HepG2 (cell line): ENCODE measurements around the gene CYP11A1. TPM values are rescaled to one million over a fixed set of nuclear protein-coding genes. Genes with fewer than 3 reads are reported as not detected.
A peak's percentile ranks its signal among the peaks of the same experiment; 100 is the strongest.

Source experiments
- ELF1 ChIP-seq: sonication (generic); formaldehyde crosslinking; IDR thresholded peaks from 2 replicates; pipeline ENCODE4 v1.4.0; 2020; ENCODE audit warnings: missing genetic modification reagents
- PBX3 ChIP-seq: sonication (generic); formaldehyde crosslinking; IDR thresholded peaks from 2 replicates; pipeline ENCODE4 v1.8.1; 2023; ENCODE audit warnings: missing genetic modification reagents, inconsistent platforms, borderline replicate concordance
- POLR2G ChIP-seq: fragments of 200-400 bp; formaldehyde crosslinking; IDR thresholded peaks from 2 replicates; pipeline ENCODE4 v1.6.1; 2018; ENCODE audit warnings: mild to moderate bottlenecking, low read depth, low read length, moderate library complexity
- RFX3 ChIP-seq: IDR thresholded peaks from 2 replicates; pipeline ENCODE4 v1.6.1; 2016; ENCODE audit warnings: missing biosample characterization, missing genetic modification reagents
- SALL2 ChIP-seq: sonication (generic); formaldehyde crosslinking; IDR thresholded peaks from 2 replicates; pipeline ENCODE4 v1.8.1; 2023; ENCODE audit warnings: mild to moderate bottlenecking, missing genetic modification reagents, inconsistent platforms
- SIX4 ChIP-seq: sonication (generic); formaldehyde crosslinking; IDR thresholded peaks from 2 replicates; pipeline ENCODE4 v1.4.0; 2020; ENCODE audit warnings: missing genetic modification reagents
- ZBTB44 ChIP-seq: sonication (generic); formaldehyde crosslinking; IDR thresholded peaks from 2 replicates; pipeline ENCODE4 v1.4.0; 2020; ENCODE audit warnings: missing genetic modification reagents
- ZFP37 ChIP-seq: sonication (generic); formaldehyde crosslinking; IDR thresholded peaks from 2 replicates; pipeline ENCODE4 v1.4.0; 2020; ENCODE audit warnings: missing genetic modification reagents, borderline replicate concordance
- ZNF124 ChIP-seq: sonication (generic); formaldehyde crosslinking; IDR thresholded peaks from 2 replicates; pipeline ENCODE4 v1.4.0; 2020; ENCODE audit warnings: missing genetic modification reagents
- ZNF292 ChIP-seq: sonication (generic); formaldehyde crosslinking; IDR thresholded peaks from 2 replicates; pipeline ENCODE4 v1.8.1; 2022; ENCODE audit warnings: mild to moderate bottlenecking, low read depth, missing genetic modification reagents, borderline replicate concordance
- ZNF30 ChIP-seq: sonication (generic); formaldehyde crosslinking; IDR thresholded peaks from 2 replicates; pipeline ENCODE4 v1.5.0; 2020; ENCODE audit warnings: mild to moderate bottlenecking, missing genetic modification reagents
- ZNF776 ChIP-seq: sonication (generic); formaldehyde crosslinking; IDR thresholded peaks from 2 replicates; pipeline ENCODE4 v1.4.0; 2020; ENCODE audit warnings: mild to moderate bottlenecking, missing genetic modification reagents
- ZSCAN20 ChIP-seq: sonication (generic); formaldehyde crosslinking; IDR thresholded peaks from 2 replicates; pipeline ENCODE4 v1.4.0; 2020; ENCODE audit warnings: missing genetic modification reagents, mild to moderate bottlenecking, borderline replicate concordance
- polyA plus RNA-seq, 8 experiments: library from polyadenylated mRNA; depleted of rRNA in 3 of 8; stranded (reverse) in 7 of 8; unstranded in 1 of 8; fragments of >200 nt; fragmentation: Illumina TruSeq in 4 of 8; extraction: Trizol in 4 of 8; gene quantifications; 2 replicates each; pipeline versions ENCODE4 v1.2.1 to v1.2.3, GENCODE V29; 2011 to 2016; ENCODE audit warnings: low read depth in 4 of 8, missing spikeins in 1 of 8, mixed read lengths in 1 of 8; ENCODE audit not compliant: insufficient read depth in 1 of 8
- total RNA-seq, 5 experiments: library from RNA; depleted of rRNA; stranded (reverse); fragments of >200 nt; fragmentation: Illumina TruSeq; extraction: Trizol; gene quantifications; 2 replicates each; pipeline ENCODE4 v1.2.3, GENCODE V29; 2016; ENCODE audit warnings: low read depth in 1 of 5
- TF ChIP-seq, protein P1 (sequence below): sonication (generic); formaldehyde crosslinking; IDR thresholded peaks from 2 replicates; pipeline ENCODE4 v1.5.1; 2020; ENCODE audit warnings: mild to moderate bottlenecking, missing genetic modification reagents, moderate library complexity
- TF ChIP-seq, protein P2 (sequence below): sonication (generic); formaldehyde crosslinking; IDR thresholded peaks from 2 replicates; pipeline ENCODE4 v1.4.0; 2020; ENCODE audit warnings: mild to moderate bottlenecking, missing genetic modification reagents, borderline replicate concordance
- TF ChIP-seq, protein P3 (sequence below): sonication (generic); IDR thresholded peaks from 2 replicates; pipeline ENCODE4 v1.6.1; 2016; ENCODE audit warnings: low read depth, borderline replicate concordance

Gene CYP11A1
- total and polyA plus RNA-seq, 2 of the 13 experiments (the other 11 are each of a cell fraction or from before 2014, with no cell fraction given): 0.66 to 0.92 TPM

GRCh38 chr15:74382004-74382816, 14.8 kb upstream of the CYP11A1 start (continued):
- TF ChIP-seq, protein P1, sequence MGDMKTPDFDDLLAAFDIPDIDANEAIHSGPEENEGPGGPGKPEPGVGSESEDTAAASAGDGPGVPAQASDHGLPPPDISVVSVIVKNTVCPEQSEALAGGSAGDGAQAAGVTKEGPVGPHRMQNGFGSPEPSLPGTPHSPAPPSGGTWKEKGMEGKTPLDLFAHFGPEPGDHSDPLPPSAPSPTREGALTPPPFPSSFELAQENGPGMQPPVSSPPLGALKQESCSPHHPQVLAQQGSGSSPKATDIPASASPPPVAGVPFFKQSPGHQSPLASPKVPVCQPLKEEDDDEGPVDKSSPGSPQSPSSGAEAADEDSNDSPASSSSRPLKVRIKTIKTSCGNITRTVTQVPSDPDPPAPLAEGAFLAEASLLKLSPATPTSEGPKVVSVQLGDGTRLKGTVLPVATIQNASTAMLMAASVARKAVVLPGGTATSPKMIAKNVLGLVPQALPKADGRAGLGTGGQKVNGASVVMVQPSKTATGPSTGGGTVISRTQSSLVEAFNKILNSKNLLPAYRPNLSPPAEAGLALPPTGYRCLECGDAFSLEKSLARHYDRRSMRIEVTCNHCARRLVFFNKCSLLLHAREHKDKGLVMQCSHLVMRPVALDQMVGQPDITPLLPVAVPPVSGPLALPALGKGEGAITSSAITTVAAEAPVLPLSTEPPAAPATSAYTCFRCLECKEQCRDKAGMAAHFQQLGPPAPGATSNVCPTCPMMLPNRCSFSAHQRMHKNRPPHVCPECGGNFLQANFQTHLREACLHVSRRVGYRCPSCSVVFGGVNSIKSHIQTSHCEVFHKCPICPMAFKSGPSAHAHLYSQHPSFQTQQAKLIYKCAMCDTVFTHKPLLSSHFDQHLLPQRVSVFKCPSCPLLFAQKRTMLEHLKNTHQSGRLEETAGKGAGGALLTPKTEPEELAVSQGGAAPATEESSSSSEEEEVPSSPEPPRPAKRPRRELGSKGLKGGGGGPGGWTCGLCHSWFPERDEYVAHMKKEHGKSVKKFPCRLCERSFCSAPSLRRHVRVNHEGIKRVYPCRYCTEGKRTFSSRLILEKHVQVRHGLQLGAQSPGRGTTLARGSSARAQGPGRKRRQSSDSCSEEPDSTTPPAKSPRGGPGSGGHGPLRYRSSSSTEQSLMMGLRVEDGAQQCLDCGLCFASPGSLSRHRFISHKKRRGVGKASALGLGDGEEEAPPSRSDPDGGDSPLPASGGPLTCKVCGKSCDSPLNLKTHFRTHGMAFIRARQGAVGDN (CRISPR knock-in tag): peak; percentile 76
- TF ChIP-seq ZNF292 (CRISPR knock-in tag) (no peak), ZFP37 (CRISPR knock-in tag) (no peak), ZBTB44 (CRISPR knock-in tag) (no peak), POLR2G (no peak), ZNF776 (CRISPR knock-in tag) (no peak), ELF1 (CRISPR knock-in tag) (no peak; the same call in 1 of the 2 replicates), ZNF124 (CRISPR knock-in tag) (0 out of 2 replicates have a peak, but pooled peaks have one; percentile 65), PBX3 (CRISPR knock-in tag) (no peak), SALL2 (no peak), RFX3 (CRISPR knock-in tag) (no peak), ZNF30 (CRISPR knock-in tag) (no peak), ZSCAN20 (CRISPR knock-in tag) (no peak), SIX4 (CRISPR knock-in tag) (no peak)
- TF ChIP-seq, protein P2, sequence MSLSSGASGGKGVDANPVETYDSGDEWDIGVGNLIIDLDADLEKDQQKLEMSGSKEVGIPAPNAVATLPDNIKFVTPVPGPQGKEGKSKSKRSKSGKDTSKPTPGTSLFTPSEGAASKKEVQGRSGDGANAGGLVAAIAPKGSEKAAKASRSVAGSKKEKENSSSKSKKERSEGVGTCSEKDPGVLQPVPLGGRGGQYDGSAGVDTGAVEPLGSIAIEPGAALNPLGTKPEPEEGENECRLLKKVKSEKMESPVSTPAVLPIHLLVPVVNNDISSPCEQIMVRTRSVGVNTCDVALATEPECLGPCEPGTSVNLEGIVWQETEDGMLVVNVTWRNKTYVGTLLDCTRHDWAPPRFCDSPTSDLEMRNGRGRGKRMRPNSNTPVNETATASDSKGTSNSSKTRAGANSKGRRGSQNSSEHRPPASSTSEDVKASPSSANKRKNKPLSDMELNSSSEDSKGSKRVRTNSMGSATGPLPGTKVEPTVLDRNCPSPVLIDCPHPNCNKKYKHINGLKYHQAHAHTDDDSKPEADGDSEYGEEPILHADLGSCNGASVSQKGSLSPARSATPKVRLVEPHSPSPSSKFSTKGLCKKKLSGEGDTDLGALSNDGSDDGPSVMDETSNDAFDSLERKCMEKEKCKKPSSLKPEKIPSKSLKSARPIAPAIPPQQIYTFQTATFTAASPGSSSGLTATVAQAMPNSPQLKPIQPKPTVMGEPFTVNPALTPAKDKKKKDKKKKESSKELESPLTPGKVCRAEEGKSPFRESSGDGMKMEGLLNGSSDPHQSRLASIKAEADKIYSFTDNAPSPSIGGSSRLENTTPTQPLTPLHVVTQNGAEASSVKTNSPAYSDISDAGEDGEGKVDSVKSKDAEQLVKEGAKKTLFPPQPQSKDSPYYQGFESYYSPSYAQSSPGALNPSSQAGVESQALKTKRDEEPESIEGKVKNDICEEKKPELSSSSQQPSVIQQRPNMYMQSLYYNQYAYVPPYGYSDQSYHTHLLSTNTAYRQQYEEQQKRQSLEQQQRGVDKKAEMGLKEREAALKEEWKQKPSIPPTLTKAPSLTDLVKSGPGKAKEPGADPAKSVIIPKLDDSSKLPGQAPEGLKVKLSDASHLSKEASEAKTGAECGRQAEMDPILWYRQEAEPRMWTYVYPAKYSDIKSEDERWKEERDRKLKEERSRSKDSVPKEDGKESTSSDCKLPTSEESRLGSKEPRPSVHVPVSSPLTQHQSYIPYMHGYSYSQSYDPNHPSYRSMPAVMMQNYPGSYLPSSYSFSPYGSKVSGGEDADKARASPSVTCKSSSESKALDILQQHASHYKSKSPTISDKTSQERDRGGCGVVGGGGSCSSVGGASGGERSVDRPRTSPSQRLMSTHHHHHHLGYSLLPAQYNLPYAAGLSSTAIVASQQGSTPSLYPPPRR (CRISPR knock-in tag): no peak
- TF ChIP-seq, protein P3, sequence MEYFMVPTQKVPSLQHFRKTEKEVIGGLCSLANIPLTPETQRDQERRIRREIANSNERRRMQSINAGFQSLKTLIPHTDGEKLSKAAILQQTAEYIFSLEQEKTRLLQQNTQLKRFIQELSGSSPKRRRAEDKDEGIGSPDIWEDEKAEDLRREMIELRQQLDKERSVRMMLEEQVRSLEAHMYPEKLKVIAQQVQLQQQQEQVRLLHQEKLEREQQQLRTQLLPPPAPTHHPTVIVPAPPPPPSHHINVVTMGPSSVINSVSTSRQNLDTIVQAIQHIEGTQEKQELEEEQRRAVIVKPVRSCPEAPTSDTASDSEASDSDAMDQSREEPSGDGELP: peak; percentile 93; the same call in 1 of the 2 replicates
